SK-N-SH treated with all-trans-retinoic acid at 6 μM for 48 hours (cell line): ENCODE data around the gene PRICKLE1.

Experiments
- ARNTL ChIP-seq: fragments of 450-650 bp; formaldehyde crosslinking; IDR thresholded peaks from 2 replicates; pipeline ENCODE4 v1.5.0; 2020; ENCODE audit warnings: low read depth, mild to moderate bottlenecking, moderate library complexity, borderline replicate concordance
- CREB5 ChIP-seq: fragments of 250-450 bp; sonication (Bioruptor Pico); IDR thresholded peaks from 2 replicates; pipeline ENCODE4 v1.5.1; 2020; ENCODE audit warnings: low read depth, mild to moderate bottlenecking, moderate library complexity
- CSDC2 ChIP-seq: fragments of 250-450 bp; sonication (Bioruptor Pico); IDR thresholded peaks from 2 replicates; pipeline ENCODE4 v1.5.0; 2020; ENCODE audit warnings: mild to moderate bottlenecking, moderate library complexity
- PATZ1 ChIP-seq: fragments of 250-450 bp; sonication (Bioruptor Pico); IDR thresholded peaks from 2 replicates; pipeline ENCODE4 v1.8.0; 2020; ENCODE audit warnings: mild to moderate bottlenecking, moderate library complexity, borderline replicate concordance
- PPARA ChIP-seq: fragments of 250-450 bp; sonication (Bioruptor Pico); IDR thresholded peaks from 2 replicates; pipeline ENCODE4 v1.5.0; 2020; ENCODE audit warnings: mild to moderate bottlenecking, borderline replicate concordance
- TSHZ2 ChIP-seq: fragments of 250-450 bp; sonication (Bioruptor Pico); IDR thresholded peaks from 2 replicates; pipeline ENCODE4 v1.5.0; 2020; ENCODE audit warnings: mild to moderate bottlenecking, moderate library complexity

- no peak for TF ChIP-seq ARNTL
- no peak for TF ChIP-seq PATZ1 (CRISPR knock-in tag)
- no peak for TF ChIP-seq PPARA (CRISPR knock-in tag)
- no peak for TF ChIP-seq CREB5 (CRISPR knock-in tag)
- TF ChIP-seq TSHZ2 = no peak
- TF ChIP-seq CSDC2 (CRISPR knock-in tag) = no peak
Observed at GRCh38 chr12:42611571-42612230, 22.2 kb upstream of the PRICKLE1 start.
